ENCODE data around the gene TACO1.

DNA sequence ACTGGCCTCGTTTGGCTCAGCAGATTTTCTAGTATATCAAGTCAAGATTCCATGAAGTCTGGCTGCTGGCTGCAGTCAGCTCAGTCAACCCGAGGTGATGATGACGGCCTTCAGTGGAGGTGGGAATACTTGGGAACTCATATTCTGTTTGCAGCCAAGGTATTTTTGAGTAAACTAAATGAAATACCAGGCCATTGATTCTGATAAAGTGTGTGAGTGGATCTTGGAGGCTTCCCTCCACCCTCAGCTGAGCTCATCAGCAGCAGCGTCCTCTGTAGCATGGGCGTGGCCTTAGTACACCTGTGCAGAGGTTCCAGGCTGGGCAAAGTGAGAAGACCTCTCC lies 22.0 kb upstream of the TACO1 start:
- TF ChIP-seq FOXK2 (IDR thresholded peaks at IDR 0.05) (no peak), RAD21 (IDR thresholded peaks at IDR 0.05; ENCODE audit: insufficient read depth, low read depth, low read length) (no peak), SRF (IDR thresholded peaks at IDR 0.05; ENCODE audit: low read depth in 2 of 2, low read length in 2 of 2) (no peak)
- TF ChIP-seq, protein P1, sequence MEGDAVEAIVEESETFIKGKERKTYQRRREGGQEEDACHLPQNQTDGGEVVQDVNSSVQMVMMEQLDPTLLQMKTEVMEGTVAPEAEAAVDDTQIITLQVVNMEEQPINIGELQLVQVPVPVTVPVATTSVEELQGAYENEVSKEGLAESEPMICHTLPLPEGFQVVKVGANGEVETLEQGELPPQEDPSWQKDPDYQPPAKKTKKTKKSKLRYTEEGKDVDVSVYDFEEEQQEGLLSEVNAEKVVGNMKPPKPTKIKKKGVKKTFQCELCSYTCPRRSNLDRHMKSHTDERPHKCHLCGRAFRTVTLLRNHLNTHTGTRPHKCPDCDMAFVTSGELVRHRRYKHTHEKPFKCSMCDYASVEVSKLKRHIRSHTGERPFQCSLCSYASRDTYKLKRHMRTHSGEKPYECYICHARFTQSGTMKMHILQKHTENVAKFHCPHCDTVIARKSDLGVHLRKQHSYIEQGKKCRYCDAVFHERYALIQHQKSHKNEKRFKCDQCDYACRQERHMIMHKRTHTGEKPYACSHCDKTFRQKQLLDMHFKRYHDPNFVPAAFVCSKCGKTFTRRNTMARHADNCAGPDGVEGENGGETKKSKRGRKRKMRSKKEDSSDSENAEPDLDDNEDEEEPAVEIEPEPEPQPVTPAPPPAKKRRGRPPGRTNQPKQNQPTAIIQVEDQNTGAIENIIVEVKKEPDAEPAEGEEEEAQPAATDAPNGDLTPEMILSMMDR (IDR thresholded peaks at IDR 0.05 in 2 of 3, conservative IDR thresholded peaks at IDR 0.05 in 1 of 3; ENCODE audit: control insufficient read depth in 2 of 3, extremely low read depth in 1 of 3, insufficient read depth in 1 of 3, low read depth in 3 of 3, low read length in 3 of 3) = no peak
- TF ChIP-seq, protein P2, sequence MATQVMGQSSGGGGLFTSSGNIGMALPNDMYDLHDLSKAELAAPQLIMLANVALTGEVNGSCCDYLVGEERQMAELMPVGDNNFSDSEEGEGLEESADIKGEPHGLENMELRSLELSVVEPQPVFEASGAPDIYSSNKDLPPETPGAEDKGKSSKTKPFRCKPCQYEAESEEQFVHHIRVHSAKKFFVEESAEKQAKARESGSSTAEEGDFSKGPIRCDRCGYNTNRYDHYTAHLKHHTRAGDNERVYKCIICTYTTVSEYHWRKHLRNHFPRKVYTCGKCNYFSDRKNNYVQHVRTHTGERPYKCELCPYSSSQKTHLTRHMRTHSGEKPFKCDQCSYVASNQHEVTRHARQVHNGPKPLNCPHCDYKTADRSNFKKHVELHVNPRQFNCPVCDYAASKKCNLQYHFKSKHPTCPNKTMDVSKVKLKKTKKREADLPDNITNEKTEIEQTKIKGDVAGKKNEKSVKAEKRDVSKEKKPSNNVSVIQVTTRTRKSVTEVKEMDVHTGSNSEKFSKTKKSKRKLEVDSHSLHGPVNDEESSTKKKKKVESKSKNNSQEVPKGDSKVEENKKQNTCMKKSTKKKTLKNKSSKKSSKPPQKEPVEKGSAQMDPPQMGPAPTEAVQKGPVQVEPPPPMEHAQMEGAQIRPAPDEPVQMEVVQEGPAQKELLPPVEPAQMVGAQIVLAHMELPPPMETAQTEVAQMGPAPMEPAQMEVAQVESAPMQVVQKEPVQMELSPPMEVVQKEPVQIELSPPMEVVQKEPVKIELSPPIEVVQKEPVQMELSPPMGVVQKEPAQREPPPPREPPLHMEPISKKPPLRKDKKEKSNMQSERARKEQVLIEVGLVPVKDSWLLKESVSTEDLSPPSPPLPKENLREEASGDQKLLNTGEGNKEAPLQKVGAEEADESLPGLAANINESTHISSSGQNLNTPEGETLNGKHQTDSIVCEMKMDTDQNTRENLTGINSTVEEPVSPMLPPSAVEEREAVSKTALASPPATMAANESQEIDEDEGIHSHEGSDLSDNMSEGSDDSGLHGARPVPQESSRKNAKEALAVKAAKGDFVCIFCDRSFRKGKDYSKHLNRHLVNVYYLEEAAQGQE (IDR thresholded peaks at IDR 0.05; ENCODE audit: low read depth, low read length) = no peak
- TF ChIP-seq, protein P3, sequence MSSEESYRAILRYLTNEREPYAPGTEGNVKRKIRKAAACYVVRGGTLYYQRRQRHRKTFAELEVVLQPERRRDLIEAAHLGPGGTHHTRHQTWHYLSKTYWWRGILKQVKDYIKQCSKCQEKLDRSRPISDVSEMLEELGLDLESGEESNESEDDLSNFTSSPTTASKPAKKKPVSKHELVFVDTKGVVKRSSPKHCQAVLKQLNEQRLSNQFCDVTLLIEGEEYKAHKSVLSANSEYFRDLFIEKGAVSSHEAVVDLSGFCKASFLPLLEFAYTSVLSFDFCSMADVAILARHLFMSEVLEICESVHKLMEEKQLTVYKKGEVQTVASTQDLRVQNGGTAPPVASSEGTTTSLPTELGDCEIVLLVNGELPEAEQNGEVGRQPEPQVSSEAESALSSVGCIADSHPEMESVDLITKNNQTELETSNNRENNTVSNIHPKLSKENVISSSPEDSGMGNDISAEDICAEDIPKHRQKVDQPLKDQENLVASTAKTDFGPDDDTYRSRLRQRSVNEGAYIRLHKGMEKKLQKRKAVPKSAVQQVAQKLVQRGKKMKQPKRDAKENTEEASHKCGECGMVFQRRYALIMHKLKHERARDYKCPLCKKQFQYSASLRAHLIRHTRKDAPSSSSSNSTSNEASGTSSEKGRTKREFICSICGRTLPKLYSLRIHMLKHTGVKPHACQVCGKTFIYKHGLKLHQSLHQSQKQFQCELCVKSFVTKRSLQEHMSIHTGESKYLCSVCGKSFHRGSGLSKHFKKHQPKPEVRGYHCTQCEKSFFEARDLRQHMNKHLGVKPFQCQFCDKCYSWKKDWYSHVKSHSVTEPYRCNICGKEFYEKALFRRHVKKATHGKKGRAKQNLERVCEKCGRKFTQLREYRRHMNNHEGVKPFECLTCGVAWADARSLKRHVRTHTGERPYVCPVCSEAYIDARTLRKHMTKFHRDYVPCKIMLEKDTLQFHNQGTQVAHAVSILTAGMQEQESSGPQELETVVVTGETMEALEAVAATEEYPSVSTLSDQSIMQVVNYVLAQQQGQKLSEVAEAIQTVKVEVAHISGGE (CRISPR knock-in tag; IDR thresholded peaks at IDR 0.05) = no peak
